ENCODE results near the gene ELFN1.

GRCh38 chr7:1705856-1706255, 35.8 kb downstream of the ELFN1 start:
- TF ChIP-seq, protein P1, sequence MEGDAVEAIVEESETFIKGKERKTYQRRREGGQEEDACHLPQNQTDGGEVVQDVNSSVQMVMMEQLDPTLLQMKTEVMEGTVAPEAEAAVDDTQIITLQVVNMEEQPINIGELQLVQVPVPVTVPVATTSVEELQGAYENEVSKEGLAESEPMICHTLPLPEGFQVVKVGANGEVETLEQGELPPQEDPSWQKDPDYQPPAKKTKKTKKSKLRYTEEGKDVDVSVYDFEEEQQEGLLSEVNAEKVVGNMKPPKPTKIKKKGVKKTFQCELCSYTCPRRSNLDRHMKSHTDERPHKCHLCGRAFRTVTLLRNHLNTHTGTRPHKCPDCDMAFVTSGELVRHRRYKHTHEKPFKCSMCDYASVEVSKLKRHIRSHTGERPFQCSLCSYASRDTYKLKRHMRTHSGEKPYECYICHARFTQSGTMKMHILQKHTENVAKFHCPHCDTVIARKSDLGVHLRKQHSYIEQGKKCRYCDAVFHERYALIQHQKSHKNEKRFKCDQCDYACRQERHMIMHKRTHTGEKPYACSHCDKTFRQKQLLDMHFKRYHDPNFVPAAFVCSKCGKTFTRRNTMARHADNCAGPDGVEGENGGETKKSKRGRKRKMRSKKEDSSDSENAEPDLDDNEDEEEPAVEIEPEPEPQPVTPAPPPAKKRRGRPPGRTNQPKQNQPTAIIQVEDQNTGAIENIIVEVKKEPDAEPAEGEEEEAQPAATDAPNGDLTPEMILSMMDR (optimal IDR thresholded peaks at IDR 0.05 in 1 of 3, IDR thresholded peaks at IDR 0.05 in 1 of 3, conservative IDR thresholded peaks at IDR 0.05 in 1 of 3; ENCODE audit: extremely low read depth in 1 of 3, insufficient read depth in 2 of 3, low read length in 3 of 3) = no peak
- no peak for TF ChIP-seq EZH2 (IDR thresholded peaks at IDR 0.05; ENCODE audit: low read length)

All from keratinocyte (primary cell).